Keratinocyte (primary cell): ENCODE results near the gene INPP5E.

Source experiments
- EZH2 ChIP-seq: IDR thresholded peaks from one replicate; pipeline ENCODE4 v1.6.1; 2012; ENCODE audit warnings: inconsistent platforms, mild to moderate bottlenecking, low read length, moderate library complexity
- TF ChIP-seq, protein P1 (sequence below), 3 experiments: IDR thresholded peaks in 1 of 3; conservative IDR thresholded peaks in 1 of 3; optimal IDR thresholded peaks in 1 of 3; 2 replicates in 2 of 3; 3 replicates in 1 of 3; pipeline versions ENCODE3 to v1.5.1; 2011; ENCODE audit warnings: low read length in 3 of 3, mild to moderate bottlenecking in 3 of 3, moderate library complexity in 2 of 3, control low read depth in 1 of 3, inconsistent platforms in 1 of 3; ENCODE audit not compliant: insufficient read depth in 2 of 3; ENCODE audit errors: extremely low read depth in 1 of 3

DNA sequence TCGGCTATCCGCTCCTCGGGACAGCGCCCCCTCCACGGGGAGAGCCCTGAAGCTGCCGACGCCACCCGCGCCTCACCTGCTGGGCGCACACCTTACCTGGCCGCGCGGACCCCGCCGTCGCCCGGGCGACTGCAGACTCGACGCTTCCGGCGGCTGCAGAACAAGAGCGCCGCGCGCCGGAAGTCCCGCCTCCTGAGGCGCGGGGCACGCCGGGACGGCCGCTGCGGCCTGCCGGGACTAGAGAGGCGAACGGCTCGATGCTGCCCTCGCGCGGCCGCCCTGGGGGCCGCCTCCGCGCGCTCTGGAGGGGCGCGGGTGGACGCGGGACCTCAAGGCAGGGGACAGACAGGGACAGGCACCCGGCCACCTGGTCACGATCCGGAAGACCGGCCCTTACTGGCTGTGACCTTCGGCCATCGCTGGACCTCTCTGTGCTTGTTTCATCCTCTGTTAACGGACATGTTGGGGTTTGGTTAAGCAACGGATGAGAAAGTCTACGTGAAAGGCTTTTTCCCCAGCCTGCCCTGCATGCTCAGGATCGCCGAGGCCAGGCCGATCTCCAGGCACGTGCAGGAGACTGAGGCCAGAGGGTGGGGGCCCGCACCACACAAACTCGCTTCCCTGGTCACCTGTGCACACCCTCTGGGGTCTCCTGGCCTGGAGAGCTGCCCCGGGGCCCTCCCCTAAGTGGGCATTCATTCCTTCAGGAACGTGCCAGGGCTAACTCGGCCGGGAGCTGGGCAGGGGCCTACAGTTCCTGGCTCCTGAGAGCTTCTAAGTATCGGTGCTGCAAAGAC lies 39.4 kb downstream of the INPP5E start, which contains the start of gene SNAPC4:
- TF ChIP-seq, protein P1, sequence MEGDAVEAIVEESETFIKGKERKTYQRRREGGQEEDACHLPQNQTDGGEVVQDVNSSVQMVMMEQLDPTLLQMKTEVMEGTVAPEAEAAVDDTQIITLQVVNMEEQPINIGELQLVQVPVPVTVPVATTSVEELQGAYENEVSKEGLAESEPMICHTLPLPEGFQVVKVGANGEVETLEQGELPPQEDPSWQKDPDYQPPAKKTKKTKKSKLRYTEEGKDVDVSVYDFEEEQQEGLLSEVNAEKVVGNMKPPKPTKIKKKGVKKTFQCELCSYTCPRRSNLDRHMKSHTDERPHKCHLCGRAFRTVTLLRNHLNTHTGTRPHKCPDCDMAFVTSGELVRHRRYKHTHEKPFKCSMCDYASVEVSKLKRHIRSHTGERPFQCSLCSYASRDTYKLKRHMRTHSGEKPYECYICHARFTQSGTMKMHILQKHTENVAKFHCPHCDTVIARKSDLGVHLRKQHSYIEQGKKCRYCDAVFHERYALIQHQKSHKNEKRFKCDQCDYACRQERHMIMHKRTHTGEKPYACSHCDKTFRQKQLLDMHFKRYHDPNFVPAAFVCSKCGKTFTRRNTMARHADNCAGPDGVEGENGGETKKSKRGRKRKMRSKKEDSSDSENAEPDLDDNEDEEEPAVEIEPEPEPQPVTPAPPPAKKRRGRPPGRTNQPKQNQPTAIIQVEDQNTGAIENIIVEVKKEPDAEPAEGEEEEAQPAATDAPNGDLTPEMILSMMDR (optimal IDR thresholded peaks at IDR 0.05 in 1 of 3, IDR thresholded peaks at IDR 0.05 in 1 of 3, conservative IDR thresholded peaks at IDR 0.05 in 1 of 3; ENCODE audit: extremely low read depth in 1 of 3, insufficient read depth in 2 of 3, low read length in 3 of 3), result peak in 2 of 3 experiments; percentile 76 to 83
- no peak for TF ChIP-seq EZH2
